ENCODE data around the gene HES7.

GRCh38 chr17:8076502-8077266 is 47.2 kb downstream of the HES7 start:
- no peak for TF ChIP-seq CTCF (IDR thresholded peaks at IDR 0.05; ENCODE audit: low read depth, low read length)
- no peak for TF ChIP-seq MYC (IDR thresholded peaks at IDR 0.05; ENCODE audit: low read depth, low read length)
